RWPE1 (cell line): Measurements from ENCODE around the gene IQCH.
"Not testable (repeated sequence)": the region's sequence is repeated elsewhere in the genome, so short reads cannot be mapped to it uniquely, and the experiment has no call there.

ENCODE experiments used
- CTCF ChIA-PET: fragments of 350-600 bp; sonication (Branson Sonifier 250); formaldehyde crosslinking; extraction: SDS; loops from one replicate; lab custom pipeline; 2021; lab: Yijun Ruan, JAX
- POLR2A ChIA-PET: fragments of 400-600 bp; formaldehyde crosslinking; extraction: SDS; loops from one replicate; lab custom pipeline; 2020; ENCODE audit warnings: antibody characterized with exemption; ENCODE audit not compliant: low non-redundant PET; lab: Yijun Ruan, JAX
- DNase-seq: peaks from one replicate; pipeline ENCODE4 v3.0.0; 2012; ENCODE audit warnings: low spot score
- H3K27ac ChIP-seq: fragments of 450-650 bp; 2 replicates; pipeline ENCODE4 v1.5.1; 2017
- TF ChIP-seq, protein P1 (sequence below): fragments of 450-650 bp; conservative IDR thresholded peaks from 2 replicates; pipeline ENCODE4 v1.5.1; 2017; ENCODE audit warnings: low read depth, mild to moderate bottlenecking

IQCH gene

DNA sequence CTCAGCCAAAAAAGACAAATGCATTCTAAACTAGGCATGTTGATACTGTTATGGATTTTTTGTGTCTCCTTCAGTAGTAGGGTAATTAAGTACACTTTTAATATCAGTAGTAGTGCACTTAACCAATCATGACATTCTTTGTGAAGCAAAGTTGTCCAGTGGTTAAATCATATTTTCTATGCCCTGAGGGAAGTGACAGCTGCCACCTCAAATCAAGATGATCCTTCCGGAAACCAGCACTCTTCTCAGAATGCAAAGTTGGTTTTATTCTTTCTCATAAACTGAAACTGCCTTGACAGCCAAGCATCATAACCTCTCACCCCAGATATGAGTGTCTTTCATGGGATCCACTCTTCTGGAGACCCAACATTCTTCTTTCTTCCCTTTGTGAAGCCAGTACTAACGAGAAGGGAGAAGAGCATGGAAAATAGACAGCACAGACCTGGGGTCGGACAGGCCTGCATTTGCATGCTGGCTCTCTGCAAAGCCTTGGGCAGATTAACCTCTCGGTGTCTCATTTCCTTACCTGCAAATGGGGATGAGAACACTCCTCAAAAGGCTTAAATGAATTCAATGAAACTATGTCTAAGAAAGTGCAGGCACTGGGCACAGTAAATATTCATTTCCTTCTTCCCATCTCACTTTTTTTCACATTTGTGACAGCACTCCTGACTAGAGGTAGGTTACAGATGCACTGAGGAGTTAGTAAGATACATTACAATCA lies 13.3 kb upstream of the IQCH start:
- ChIA-PET POLR2A (no interaction called here), CTCF (no interaction called here)
- TF ChIP-seq, protein P1, sequence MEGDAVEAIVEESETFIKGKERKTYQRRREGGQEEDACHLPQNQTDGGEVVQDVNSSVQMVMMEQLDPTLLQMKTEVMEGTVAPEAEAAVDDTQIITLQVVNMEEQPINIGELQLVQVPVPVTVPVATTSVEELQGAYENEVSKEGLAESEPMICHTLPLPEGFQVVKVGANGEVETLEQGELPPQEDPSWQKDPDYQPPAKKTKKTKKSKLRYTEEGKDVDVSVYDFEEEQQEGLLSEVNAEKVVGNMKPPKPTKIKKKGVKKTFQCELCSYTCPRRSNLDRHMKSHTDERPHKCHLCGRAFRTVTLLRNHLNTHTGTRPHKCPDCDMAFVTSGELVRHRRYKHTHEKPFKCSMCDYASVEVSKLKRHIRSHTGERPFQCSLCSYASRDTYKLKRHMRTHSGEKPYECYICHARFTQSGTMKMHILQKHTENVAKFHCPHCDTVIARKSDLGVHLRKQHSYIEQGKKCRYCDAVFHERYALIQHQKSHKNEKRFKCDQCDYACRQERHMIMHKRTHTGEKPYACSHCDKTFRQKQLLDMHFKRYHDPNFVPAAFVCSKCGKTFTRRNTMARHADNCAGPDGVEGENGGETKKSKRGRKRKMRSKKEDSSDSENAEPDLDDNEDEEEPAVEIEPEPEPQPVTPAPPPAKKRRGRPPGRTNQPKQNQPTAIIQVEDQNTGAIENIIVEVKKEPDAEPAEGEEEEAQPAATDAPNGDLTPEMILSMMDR, result no peak
- no peak overlapping the region for H3K27ac ChIP-seq
- DNase-seq, result no peak

DNA sequence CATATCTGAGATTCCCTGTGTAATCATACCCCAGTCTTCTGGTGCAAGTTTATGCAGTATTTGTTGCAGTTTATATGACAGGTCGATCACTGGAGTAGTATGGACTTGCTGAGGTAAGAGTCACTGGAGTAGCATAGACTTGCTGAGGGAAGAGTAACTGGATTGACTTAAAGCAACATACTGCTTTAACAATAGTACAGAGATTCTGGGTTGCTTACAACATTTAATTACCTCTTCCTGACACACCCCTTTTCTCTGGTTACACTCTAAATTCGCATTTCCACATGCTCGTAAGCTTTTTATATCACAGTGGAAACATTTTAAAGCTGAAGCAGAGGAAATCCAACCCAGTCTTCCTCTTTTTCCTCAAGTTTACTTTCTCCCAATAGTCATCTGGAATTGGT lies 11.9 kb upstream of the IQCH start:
- H3K27ac ChIP-seq, result no peak overlapping the region
- TF ChIP-seq, protein P1, result no peak
- peak; percentile 26 for DNase-seq
- POLR2A ChIA-PET, result interaction anchor here (0.7 kb wide), 1 partner anchor 9 kb away, joined by 4 read pairs; no protein-coding TSS in a partner anchor
- CTCF ChIA-PET, result no interaction called here

DNA sequence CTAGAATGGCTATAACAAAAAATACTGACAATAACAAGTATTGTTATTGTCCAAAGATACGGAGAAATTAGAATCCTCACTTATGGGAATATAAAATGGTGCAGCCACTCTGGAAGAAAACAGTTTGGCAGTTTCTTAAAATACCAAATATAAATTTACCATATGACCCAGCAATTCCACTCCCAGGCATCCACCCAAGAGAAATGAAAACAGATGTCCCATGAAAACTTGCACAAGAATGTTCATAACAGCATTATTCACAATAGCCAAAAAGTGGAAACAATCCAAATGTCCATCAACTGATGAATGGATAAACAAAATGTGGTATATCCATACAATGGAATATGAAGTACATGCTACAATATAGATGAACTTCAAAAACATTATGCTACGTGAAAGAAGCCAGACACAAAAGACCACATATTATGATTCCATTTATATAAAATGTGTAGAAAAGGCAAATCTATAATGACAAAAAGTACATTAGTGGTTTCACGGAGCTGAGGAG lies 9.6 kb upstream of the IQCH start:
- TF ChIP-seq, protein P1, result no peak
- DNase-seq, result no peak
- ChIA-PET CTCF (no interaction called here), POLR2A (no interaction called here)
- no peak overlapping the region for H3K27ac ChIP-seq

DNA sequence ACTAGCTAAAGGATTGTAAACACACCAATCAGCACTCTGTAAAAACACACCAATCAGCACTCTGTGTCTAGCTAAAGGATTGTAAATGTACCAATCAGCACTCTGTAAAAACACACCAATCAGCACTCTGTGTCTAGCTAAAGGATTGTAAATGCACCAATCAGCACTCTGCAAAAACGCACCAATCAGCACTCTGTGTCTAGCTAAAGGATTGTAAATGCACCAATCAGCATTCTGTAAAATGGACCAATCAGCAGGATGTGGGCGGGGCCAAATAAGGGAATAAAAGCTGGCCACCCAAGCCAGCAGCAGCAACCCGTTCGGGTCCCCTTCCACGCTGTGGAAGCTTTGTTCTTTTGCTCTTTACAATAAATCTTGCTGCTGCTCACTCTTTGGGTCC lies 8.0 kb upstream of the IQCH start:
- DNase-seq, POLR2A ChIA-PET, H3K27ac ChIP-seq: not testable (repeated sequence)
- CTCF ChIA-PET, result interaction anchor here (0.7 kb wide), 1 partner anchor 44 kb away, joined by 3 read pairs; no protein-coding TSS in a partner anchor

DNA sequence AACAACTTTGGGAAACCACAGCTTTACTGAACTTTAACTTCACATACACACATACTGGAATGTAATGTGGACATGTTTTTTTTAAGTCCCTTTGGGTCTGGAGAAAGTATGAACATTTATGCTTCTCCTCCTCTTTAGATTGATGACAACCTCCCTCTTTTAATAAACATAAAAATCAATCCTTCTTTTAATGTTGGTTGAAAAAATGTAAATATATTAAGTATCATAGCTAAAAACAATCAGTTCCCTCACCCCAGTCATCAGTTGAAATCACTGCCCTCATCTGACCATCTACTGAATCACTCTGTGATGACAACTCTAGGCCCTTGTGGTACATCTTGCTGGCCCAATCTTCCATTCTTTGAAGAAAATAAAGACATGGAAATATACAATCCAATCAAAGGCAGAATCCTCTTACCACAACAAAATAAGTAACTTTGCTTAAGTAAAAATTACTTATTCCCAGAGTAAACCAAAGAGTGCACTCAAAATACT lies 6.5 kb upstream of the IQCH start:
- TF ChIP-seq, protein P1, result no peak
- no peak for DNase-seq
- POLR2A ChIA-PET, result no interaction called here
- H3K27ac ChIP-seq, result no peak overlapping the region
- CTCF ChIA-PET, result no interaction called here

DNA sequence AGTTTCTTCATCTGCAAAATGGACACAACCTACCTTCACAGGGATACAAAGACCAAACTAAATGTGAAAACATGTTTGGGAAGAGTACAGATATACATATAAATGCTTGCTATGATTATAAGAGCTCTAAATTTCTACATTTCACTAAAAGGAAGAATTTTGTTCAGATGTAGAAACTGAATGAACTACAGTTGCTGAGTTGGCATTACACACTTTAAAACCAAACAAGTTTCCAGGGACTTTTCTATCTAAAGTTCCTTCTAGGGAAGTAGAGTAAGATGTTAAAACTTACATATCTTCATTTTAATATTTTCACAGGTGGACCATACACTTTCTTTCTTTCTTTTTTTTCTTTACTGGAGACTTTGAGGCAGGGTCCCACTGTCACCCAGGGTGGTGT lies 4.8 kb upstream of the IQCH start:
- no peak overlapping the region for H3K27ac ChIP-seq
- CTCF ChIA-PET, result interaction anchor here (0.8 kb wide), 1 partner anchor 10 kb away, joined by 3 read pairs; no protein-coding TSS in a partner anchor
- TF ChIP-seq, protein P1, result no peak
- no peak for DNase-seq
- POLR2A ChIA-PET, result no interaction called here

DNA sequence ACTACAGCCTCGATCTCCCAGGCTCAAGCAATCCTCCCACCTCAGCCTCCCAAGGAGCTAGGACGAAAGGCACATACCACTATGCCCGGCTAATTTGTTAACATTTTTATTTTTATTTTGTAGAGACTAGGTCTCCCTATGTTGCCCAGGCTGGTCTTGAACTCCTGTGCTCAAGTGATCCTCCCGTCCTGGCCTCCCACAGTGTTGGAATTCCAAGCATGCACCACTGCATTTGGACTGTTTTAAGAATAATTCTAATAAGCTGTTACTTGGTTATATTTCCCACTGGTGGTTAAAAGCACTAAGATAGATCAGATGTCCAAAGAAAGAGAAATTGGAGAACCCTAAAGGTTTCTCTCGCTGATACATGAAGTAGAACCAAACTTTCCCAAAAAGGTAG lies 3.3 kb upstream of the IQCH start:
- POLR2A ChIA-PET, result interaction anchor here (0.5 kb wide), 1 partner anchor 9 kb away, joined by 4 read pairs; no protein-coding TSS in a partner anchor
- TF ChIP-seq, protein P1, result no peak
- CTCF ChIA-PET, result no interaction called here

More for the DNA sequence above, 3.3 kb upstream of the IQCH start:
- no peak for DNase-seq
- H3K27ac ChIP-seq, result no peak overlapping the region
